Spleen (tissue), 7 donors: ENCODE measurements around the gene SCD5.
"Not testable (repeated sequence)": the region's sequence is repeated elsewhere in the genome, so short reads cannot be mapped to it uniquely, and the experiment has no call there.

Experiments
- POLR2AphosphoS5 ChIP-seq, 3 donors: sonication (generic); formaldehyde crosslinking; IDR thresholded peaks; one replicate each; pipeline ENCODE4 v1.5.1; 2017; ENCODE audit warnings: antibody characterized with exemption in 3 of 3
- TF ChIP-seq, protein P1 (sequence below), 11 experiments: fragments of 200-600 bp in 7 of 11; fragments of 450-650 bp in 4 of 11; sonication (generic) in 4 of 11; IDR thresholded peaks in 8 of 11; conservative IDR thresholded peaks in 3 of 11; 1 replicate in 7 of 11; 2 replicates in 4 of 11; pipeline versions ENCODE4 v1.4.0 to v1.8.0; 2016 to 2021; ENCODE audit warnings: antibody characterized with exemption in 11 of 11, inconsistent platforms in 4 of 11, mild to moderate bottlenecking in 1 of 11
- donor health status: DM: no; HTN: no; CAD: no; lungs with moderate emphysema.
- donor health status: DM: no; HTN: no; CAD: no.
- donor health status: DM: no; HTN: no; CAD: no.

DNA sequence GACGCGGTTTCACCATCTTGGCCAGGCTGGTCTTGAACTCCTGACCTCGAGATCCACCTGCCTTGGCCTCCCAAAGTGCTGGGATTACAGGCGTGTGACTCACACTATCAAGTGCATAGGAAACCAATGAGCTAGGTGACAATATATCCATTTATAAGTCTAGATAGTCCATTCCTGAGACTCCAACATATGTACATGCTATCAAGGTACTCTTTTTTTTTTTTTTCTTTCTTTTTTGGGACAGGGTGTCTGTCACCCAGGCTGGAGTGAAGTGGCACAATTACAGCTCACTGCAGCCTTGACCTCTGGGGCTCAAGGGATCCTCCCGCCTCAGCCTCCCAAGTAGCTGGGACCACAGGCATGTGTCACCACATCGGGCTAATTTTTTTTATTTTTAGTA lies 18.3 kb upstream of the SCD5 start:
- not testable (repeated sequence) for TF ChIP-seq POLR2AphosphoS5 (IDR thresholded peaks at IDR 0.05)
- TF ChIP-seq, protein P1, sequence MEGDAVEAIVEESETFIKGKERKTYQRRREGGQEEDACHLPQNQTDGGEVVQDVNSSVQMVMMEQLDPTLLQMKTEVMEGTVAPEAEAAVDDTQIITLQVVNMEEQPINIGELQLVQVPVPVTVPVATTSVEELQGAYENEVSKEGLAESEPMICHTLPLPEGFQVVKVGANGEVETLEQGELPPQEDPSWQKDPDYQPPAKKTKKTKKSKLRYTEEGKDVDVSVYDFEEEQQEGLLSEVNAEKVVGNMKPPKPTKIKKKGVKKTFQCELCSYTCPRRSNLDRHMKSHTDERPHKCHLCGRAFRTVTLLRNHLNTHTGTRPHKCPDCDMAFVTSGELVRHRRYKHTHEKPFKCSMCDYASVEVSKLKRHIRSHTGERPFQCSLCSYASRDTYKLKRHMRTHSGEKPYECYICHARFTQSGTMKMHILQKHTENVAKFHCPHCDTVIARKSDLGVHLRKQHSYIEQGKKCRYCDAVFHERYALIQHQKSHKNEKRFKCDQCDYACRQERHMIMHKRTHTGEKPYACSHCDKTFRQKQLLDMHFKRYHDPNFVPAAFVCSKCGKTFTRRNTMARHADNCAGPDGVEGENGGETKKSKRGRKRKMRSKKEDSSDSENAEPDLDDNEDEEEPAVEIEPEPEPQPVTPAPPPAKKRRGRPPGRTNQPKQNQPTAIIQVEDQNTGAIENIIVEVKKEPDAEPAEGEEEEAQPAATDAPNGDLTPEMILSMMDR (IDR thresholded peaks at IDR 0.05 in 8 of 11, conservative IDR thresholded peaks at IDR 0.05 in 3 of 11), result not testable (repeated sequence)
